Measurements from ENCODE around the gene ADGRL3.

The ADGRL3 gene

GRCh38 chr4:61320154-61320553 is 120.0 kb downstream of the ADGRL3 start:
- no peak overlapping the region for H3K4me3 ChIP-seq (ENCODE audit: control insufficient read depth, low read depth, low read length)
- no peak for TF ChIP-seq CTCF (conservative IDR thresholded peaks at IDR 0.05; ENCODE audit: control insufficient read depth, insufficient read depth, low read depth, low read length)
- DNase-seq (ENCODE audit: low read depth): no peak

GRCh38 chr4:61320631-61321030 is 120.5 kb downstream of the ADGRL3 start:
- no peak for DNase-seq (ENCODE audit: low read depth)
- no peak for TF ChIP-seq CTCF (conservative IDR thresholded peaks at IDR 0.05; ENCODE audit: control insufficient read depth, insufficient read depth, low read depth, low read length)
- H3K4me3 ChIP-seq (ENCODE audit: control insufficient read depth, low read depth, low read length): no peak overlapping the region

- TF ChIP-seq CTCF (conservative IDR thresholded peaks at IDR 0.05; ENCODE audit: control insufficient read depth, insufficient read depth, low read depth, low read length): no peak
- no peak for DNase-seq (ENCODE audit: low read depth)
- no peak overlapping the region for H3K4me3 ChIP-seq (ENCODE audit: control insufficient read depth, low read depth, low read length)
These were observed 132.6 kb downstream of the ADGRL3 start for GRCh38 chr4:61332693-61333092.

GRCh38 chr4:61333490-61333889 is 133.4 kb downstream of the ADGRL3 start:
- TF ChIP-seq CTCF (conservative IDR thresholded peaks at IDR 0.05; ENCODE audit: control insufficient read depth, insufficient read depth, low read depth, low read length): no peak
- no peak overlapping the region for H3K4me3 ChIP-seq (ENCODE audit: control insufficient read depth, low read depth, low read length)
- no peak for DNase-seq (ENCODE audit: low read depth)

GRCh38 chr4:61335241-61335763 is 135.2 kb downstream of the ADGRL3 start:
- H3K4me3 ChIP-seq (ENCODE audit: control insufficient read depth, low read depth, low read length): no peak overlapping the region

GRCh38 chr4:61336488-61336887 is 136.4 kb downstream of the ADGRL3 start:
- no peak for DNase-seq (ENCODE audit: low read depth)
- no peak for TF ChIP-seq CTCF (conservative IDR thresholded peaks at IDR 0.05; ENCODE audit: control insufficient read depth, insufficient read depth, low read depth, low read length)
- H3K4me3 ChIP-seq (ENCODE audit: control insufficient read depth, low read depth, low read length): no peak overlapping the region

More at GRCh38 chr4:61335241-61335763, 135.2 kb downstream of the ADGRL3 start:
- no peak for TF ChIP-seq CTCF (conservative IDR thresholded peaks at IDR 0.05; ENCODE audit: control insufficient read depth, insufficient read depth, low read depth, low read length)
- DNase-seq (ENCODE audit: low read depth): no peak

GRCh38 chr4:61336916-61337315 is 136.8 kb downstream of the ADGRL3 start:
- no peak for TF ChIP-seq CTCF (conservative IDR thresholded peaks at IDR 0.05; ENCODE audit: control insufficient read depth, insufficient read depth, low read depth, low read length)
- no peak overlapping the region for H3K4me3 ChIP-seq (ENCODE audit: control insufficient read depth, low read depth, low read length)
- no peak for DNase-seq (ENCODE audit: low read depth)
